GM21825 (cell line): ENCODE measurements around the gene SHFL.

Experiments
- ATAC-seq: cut with Tn5 transposase; IDR thresholded peaks from one replicate; pipeline ENCODE4 v1.9.1; 2021; ENCODE audit warnings: mild to moderate bottlenecking, moderate library complexity; ENCODE audit not compliant: unreplicated experiment

Gene SHFL

GRCh38 chr19:10107817-10108367 lies 21.8 kb downstream of the SHFL start:
- ATAC-seq: no peak

GRCh38 chr19:10109528-10109927 lies 23.4 kb downstream of the SHFL start:
- ATAC-seq: no peak

GRCh38 chr19:10110076-10110971 lies 24.2 kb downstream of the SHFL start:
- ATAC-seq: no peak

GRCh38 chr19:10110972-10111317 lies 24.8 kb downstream of the SHFL start:
- no peak for ATAC-seq

- no peak for ATAC-seq
These were observed 25.3 kb downstream of the SHFL start, which contains the start of gene P2RY11 for GRCh38 chr19:10111405-10111811. Gene P2RY11, plus strand, starts transcription at chr19:10111693. Its CDS starts 29 bp downstream, at chr19:10111722.

GRCh38 chr19:10112037-10112761 lies 26.1 kb downstream of the SHFL start:
- ATAC-seq: no peak

- no peak for ATAC-seq
These were observed 26.9 kb downstream of the SHFL start for GRCh38 chr19:10112895-10113591.

- no peak for ATAC-seq
These were observed 27.5 kb downstream of the SHFL start for GRCh38 chr19:10113592-10113963.

- ATAC-seq: no peak
These were observed 28.0 kb downstream of the SHFL start for GRCh38 chr19:10113964-10114650.

GRCh38 chr19:10114651-10115391 lies 28.7 kb downstream of the SHFL start:
- no peak for ATAC-seq

- no peak for ATAC-seq
These were observed 29.4 kb downstream of the SHFL start for GRCh38 chr19:10115392-10116084.

- no peak for ATAC-seq
These were observed 30.2 kb downstream of the SHFL start for GRCh38 chr19:10116085-10116865.

GRCh38 chr19:10116866-10117616 lies 30.9 kb downstream of the SHFL start:
- ATAC-seq: no peak

GRCh38 chr19:10118960-10119359 lies 32.8 kb downstream of the SHFL start:
- ATAC-seq: no peak

GRCh38 chr19:10120538-10121189 lies 34.5 kb downstream of the SHFL start:
- no peak for ATAC-seq

- ATAC-seq: no peak
These were observed 35.9 kb downstream of the SHFL start for GRCh38 chr19:10122045-10122444.

- no peak for ATAC-seq
These were observed 38.3 kb downstream of the SHFL start for GRCh38 chr19:10124429-10124828.
